ENCODE data around the gene CNTNAP5.

CNTNAP5 gene

DNA sequence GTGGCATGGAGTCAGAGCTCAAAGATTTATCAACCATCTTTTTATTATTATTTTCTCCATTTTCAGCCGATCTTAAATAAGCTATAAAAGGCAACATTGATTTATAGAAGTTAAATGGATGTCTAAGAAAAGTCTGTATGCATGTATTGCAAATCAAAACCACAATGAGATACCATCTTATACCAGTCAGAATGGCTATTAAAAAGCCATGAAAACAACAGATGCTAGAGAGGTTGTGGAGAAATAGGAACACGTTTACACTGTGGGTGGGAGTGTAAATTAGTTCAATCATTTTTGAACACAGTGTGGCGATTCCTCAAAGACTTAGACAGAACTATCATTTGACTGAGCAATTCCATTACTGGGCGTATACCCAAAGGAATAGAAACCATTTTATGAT lies 731.0 kb downstream of the CNTNAP5 start:
- CTCF ChIA-PET: no interaction called here
- Mint-ChIP-seq H3K4me3 (no peak overlapping the region), H3K36me3 (no peaks in the 10 kb centered on the region), H3K9me3 (peaks cover 2% of the 10 kb centered on the region), H3K4me1 (no peaks in the 10 kb centered on the region), H3K27me3 (no peaks in the 10 kb centered on the region), H3K27ac (no peak overlapping the region)
- DNase-seq: no peak

- Mint-ChIP-seq H3K4me3 (no peak overlapping the region), H3K9me3 (no peaks in the 10 kb centered on the region), H3K36me3 (no peaks in the 10 kb centered on the region), H3K27me3 (no peaks in the 10 kb centered on the region), H3K27ac (no peak overlapping the region), H3K4me1 (no peaks in the 10 kb centered on the region)
- CTCF ChIA-PET: no interaction called here
- no peak for DNase-seq
These were observed 737.3 kb downstream of the CNTNAP5 start for GRCh38 chr2:124762388-124762787.

DNA sequence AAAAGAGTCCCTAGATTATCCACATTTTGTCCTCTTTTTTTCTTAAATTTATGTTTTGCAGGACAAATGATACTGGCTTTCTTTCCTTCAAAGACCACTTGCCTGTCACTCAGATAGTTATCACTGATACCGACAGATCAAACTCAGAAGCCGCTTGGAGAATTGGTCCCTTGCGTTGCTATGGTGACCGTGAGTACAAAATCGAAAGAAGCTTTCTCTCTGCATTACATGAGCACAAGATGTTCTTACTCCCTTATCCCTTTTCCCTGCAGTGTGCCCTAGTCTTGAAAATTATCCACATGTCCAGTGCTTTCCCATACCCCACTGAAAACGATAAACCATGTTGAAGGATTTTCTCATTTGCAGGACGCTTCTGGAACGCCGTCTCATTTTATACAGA lies 738.5 kb downstream of the CNTNAP5 start:
- H3K27me3 Mint-ChIP-seq: no peaks in the 10 kb centered on the region
- DNase-seq: no peak
- no peak overlapping the region for H3K4me3 Mint-ChIP-seq
- CTCF ChIA-PET: no interaction called here
- H3K27ac Mint-ChIP-seq: no peak overlapping the region
- H3K4me1 Mint-ChIP-seq: no peaks in the 10 kb centered on the region
- H3K9me3 Mint-ChIP-seq: no peaks in the 10 kb centered on the region
- H3K36me3 Mint-ChIP-seq: no peaks in the 10 kb centered on the region

DNA sequence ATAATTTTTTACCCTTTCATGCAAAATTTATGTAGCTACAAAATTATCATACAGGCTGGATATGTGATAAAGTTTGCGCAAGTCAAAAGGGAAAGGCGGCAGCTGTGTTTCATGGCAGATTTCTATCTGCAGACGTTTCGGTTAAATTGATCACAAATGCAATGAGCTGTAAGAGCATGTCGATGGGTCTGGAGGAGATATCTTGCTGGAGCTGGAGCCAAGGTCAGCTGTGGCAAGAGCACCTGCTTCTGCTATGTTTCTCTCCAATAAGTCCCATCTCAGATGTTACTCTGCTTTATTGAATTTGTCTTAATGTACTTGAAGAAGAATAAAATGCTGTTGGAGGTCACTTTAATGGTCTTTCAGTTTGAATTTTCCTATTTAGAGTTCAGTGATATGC lies 749.7 kb downstream of the CNTNAP5 start:
- CTCF ChIA-PET: no interaction called here
- no peak overlapping the region for H3K4me3 Mint-ChIP-seq
- no peak overlapping the region for H3K27ac Mint-ChIP-seq
- H3K4me1 Mint-ChIP-seq: no peaks in the 10 kb centered on the region
- H3K9me3 Mint-ChIP-seq: peaks cover 9% of the 10 kb centered on the region
- DNase-seq: no peak
- H3K27me3 Mint-ChIP-seq: no peaks in the 10 kb centered on the region
- no peaks in the 10 kb centered on the region for H3K36me3 Mint-ChIP-seq

GRCh38 chr2:124776332-124776731 lies 751.2 kb downstream of the CNTNAP5 start:
- no peaks in the 10 kb centered on the region for H3K27me3 Mint-ChIP-seq
- H3K36me3 Mint-ChIP-seq: no peaks in the 10 kb centered on the region
- no peak overlapping the region for H3K27ac Mint-ChIP-seq
- H3K4me1 Mint-ChIP-seq: no peaks in the 10 kb centered on the region
- H3K4me3 Mint-ChIP-seq: no peak overlapping the region
- DNase-seq: no peak
- peaks cover 9% of the 10 kb centered on the region for H3K9me3 Mint-ChIP-seq
- CTCF ChIA-PET: no interaction called here

GRCh38 chr2:124778076-124778475 lies 753.0 kb downstream of the CNTNAP5 start:
- H3K9me3 Mint-ChIP-seq: no peaks in the 10 kb centered on the region

DNA sequence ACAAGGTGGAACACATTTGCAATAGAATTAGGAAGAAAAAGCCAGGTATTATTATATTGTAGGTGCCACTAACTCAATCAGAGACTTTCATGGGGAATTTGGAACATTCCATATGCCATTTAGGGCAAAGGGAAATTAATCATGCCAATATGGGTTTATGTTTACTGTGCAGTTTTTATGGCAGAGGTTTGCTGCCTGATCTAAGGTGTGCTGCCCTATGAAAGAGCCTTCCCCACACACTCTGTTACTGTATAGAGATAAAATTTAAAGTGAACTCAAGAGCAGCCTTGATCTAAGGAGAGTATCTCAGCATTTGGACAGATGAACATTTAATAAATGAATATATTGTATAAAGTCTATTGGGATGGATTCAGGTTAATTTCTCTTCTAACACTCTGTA lies 771.6 kb downstream of the CNTNAP5 start:
- Mint-ChIP-seq H3K27ac (no peak overlapping the region), H3K9me3 (no peaks in the 10 kb centered on the region), H3K4me3 (no peak overlapping the region), H3K27me3 (no peaks in the 10 kb centered on the region), H3K36me3 (no peaks in the 10 kb centered on the region), H3K4me1 (no peaks in the 10 kb centered on the region)
- no peak for DNase-seq
- CTCF ChIA-PET: no interaction called here

More at GRCh38 chr2:124778076-124778475, 753.0 kb downstream of the CNTNAP5 start:
- no peak for DNase-seq
- H3K27ac Mint-ChIP-seq: no peak overlapping the region
- H3K36me3 Mint-ChIP-seq: no peaks in the 10 kb centered on the region
- H3K4me1 Mint-ChIP-seq: no peaks in the 10 kb centered on the region
- no peak overlapping the region for H3K4me3 Mint-ChIP-seq
- H3K27me3 Mint-ChIP-seq: no peaks in the 10 kb centered on the region
- CTCF ChIA-PET: no interaction called here

DNA sequence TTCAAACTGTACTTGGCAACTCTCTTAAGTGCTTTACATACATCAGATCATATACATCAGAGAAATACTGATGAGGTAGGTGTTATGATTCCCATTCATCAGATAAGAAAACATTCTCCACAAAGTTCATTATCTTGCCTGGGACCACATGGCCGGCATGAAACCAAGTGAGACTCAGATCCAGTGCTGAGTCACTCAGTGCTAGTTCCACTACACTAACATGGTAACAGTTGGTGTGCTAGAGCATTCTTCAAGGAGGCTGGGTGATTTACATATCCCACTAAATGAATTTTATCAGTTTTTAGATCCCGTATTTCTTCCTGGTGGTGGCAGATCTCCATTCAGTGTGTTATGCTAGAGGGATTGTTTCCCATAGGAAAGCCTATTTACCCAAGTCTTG lies 772.0 kb downstream of the CNTNAP5 start:
- H3K9me3 Mint-ChIP-seq: no peaks in the 10 kb centered on the region
- no peaks in the 10 kb centered on the region for H3K36me3 Mint-ChIP-seq
- no peak for DNase-seq
- H3K27ac Mint-ChIP-seq: no peak overlapping the region
- CTCF ChIA-PET: no interaction called here
- no peaks in the 10 kb centered on the region for H3K27me3 Mint-ChIP-seq
- H3K4me3 Mint-ChIP-seq: no peak overlapping the region
- no peaks in the 10 kb centered on the region for H3K4me1 Mint-ChIP-seq

- Mint-ChIP-seq H3K27ac (no peak overlapping the region), H3K27me3 (no peaks in the 10 kb centered on the region), H3K36me3 (no peaks in the 10 kb centered on the region), H3K4me1 (no peaks in the 10 kb centered on the region), H3K9me3 (no peaks in the 10 kb centered on the region), H3K4me3 (no peak overlapping the region)
- CTCF ChIA-PET: no interaction called here
- no peak for DNase-seq
These were observed 773.5 kb downstream of the CNTNAP5 start for GRCh38 chr2:124798551-124798950.

DNA sequence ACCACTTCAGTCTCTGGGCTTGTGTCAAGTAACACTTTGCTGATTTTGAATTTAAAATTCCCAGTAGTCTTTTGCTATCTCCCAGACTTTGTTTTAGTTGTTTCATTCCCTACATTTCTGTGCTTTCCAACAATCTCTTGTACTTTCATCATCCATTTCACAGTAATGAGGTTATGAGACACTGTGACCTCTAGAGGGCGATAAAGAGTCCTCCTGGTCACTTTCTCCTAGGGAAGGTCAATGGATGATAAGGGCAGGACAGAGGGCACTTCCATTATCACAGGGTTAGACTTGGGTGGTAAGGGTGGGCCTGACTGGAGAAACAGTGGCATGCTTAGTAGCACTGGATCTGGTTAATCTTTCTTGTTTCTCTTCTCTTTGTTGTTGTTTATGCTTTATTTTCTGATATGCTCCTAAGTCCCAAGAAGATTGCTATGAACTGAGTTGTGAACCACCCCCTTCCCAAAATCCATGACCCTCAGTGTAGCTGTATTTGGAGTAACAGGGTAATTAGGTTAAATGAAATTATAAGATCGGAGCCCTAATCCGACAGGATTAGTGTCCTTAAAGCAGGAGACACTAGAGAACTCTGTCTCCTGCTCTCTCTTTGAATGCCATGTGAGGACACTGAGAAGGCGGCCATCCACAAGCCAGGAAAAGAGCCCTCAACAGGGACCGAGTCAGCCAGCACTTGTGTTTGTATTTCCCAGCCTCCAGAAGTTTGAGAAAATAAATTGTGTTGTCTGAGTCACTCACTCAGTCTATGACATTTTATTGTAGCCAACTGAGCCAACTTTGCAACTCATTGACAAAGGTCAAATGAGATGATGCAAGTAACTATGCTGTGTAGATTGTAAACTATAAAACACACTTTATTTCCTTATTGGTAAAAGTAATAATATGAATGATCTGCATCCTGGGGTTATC lies 779.2 kb downstream of the CNTNAP5 start:
- Mint-ChIP-seq H3K4me1 (no peaks in the 10 kb centered on the region), H3K36me3 (no peaks in the 10 kb centered on the region), H3K27me3 (no peaks in the 10 kb centered on the region), H3K27ac (no peak overlapping the region), H3K9me3 (no peaks in the 10 kb centered on the region), H3K4me3 (no peak overlapping the region)
- CTCF ChIA-PET: no interaction called here
- DNase-seq: no peak

- Mint-ChIP-seq H3K9me3 (no peaks in the 10 kb centered on the region), H3K27ac (no peak overlapping the region), H3K4me3 (no peak overlapping the region), H3K27me3 (no peaks in the 10 kb centered on the region), H3K4me1 (no peaks in the 10 kb centered on the region), H3K36me3 (no peaks in the 10 kb centered on the region)
- CTCF ChIA-PET: interaction anchor here (1.0 kb wide), 1 partner anchor 24 kb away, joined by 3 read pairs; no protein-coding TSS in a partner anchor
- no peak for DNase-seq
These were observed 780.0 kb downstream of the CNTNAP5 start for GRCh38 chr2:124805060-124805459.

DNA sequence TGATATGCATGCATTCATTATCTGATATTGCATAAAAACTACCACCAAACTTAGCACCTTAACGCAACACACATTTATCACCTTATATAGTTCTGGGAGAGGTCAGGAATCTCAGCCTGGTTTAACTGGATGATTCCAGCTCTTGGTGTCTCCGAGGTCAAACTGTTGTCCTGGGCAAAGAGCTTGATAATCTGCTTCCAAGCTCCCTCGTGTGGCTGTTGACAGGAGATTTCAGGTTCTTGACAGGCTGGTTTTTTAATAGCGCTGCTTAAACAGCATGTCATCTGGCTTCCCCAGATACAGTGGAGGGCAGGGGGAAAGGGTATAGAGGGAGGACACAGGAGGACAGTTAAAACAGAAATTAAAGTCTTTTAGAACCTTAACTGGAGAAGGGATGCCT lies 785.0 kb downstream of the CNTNAP5 start:
- Mint-ChIP-seq H3K4me1 (no peaks in the 10 kb centered on the region), H3K9me3 (peaks cover 4% of the 10 kb centered on the region), H3K36me3 (no peaks in the 10 kb centered on the region), H3K4me3 (no peak overlapping the region), H3K27ac (no peak overlapping the region), H3K27me3 (no peaks in the 10 kb centered on the region)
- no peak for DNase-seq
- CTCF ChIA-PET: no interaction called here

DNA sequence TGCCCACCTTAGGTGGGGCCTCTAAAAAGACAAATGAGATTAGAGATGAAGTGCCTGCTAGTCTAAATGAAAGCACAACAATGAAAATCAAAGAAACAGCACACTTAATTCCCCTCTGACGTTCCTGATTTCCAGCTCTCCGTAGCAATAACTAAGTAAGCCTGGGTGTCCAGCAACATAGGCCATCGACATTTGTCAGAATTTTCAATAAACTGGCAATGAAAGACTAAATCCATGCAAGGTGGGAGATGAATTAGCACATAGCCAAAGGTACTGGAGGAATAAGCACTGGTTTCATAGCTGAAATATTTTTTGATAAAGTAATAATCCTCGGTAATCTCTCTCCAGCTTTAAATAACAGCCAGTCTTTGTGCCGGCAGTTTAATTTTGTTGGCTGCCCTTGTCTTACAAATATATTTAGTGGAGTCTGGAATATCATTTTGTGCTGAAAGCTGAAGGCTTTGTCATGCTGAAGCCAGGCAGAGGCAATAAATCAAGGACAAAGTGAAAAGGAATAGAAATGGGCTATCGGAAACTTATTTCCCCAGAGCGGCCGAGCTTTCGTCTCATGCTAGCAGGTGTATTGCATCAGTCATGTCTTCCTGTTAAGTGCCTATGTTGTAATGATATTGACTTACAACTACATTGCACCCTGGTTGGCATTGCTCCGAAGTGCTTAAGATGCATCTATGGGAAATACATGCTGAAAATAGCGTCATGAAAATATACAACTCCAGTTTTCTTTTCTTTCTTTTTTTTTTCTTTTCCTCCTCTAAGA lies 790.1 kb downstream of the CNTNAP5 start:
- Mint-ChIP-seq H3K27ac (no peak overlapping the region), H3K36me3 (no peaks in the 10 kb centered on the region), H3K9me3 (peaks cover 4% of the 10 kb centered on the region), H3K27me3 (no peaks in the 10 kb centered on the region), H3K4me3 (no peak overlapping the region), H3K4me1 (no peaks in the 10 kb centered on the region)
- DNase-seq: no peak
- CTCF ChIA-PET: no interaction called here

DNA sequence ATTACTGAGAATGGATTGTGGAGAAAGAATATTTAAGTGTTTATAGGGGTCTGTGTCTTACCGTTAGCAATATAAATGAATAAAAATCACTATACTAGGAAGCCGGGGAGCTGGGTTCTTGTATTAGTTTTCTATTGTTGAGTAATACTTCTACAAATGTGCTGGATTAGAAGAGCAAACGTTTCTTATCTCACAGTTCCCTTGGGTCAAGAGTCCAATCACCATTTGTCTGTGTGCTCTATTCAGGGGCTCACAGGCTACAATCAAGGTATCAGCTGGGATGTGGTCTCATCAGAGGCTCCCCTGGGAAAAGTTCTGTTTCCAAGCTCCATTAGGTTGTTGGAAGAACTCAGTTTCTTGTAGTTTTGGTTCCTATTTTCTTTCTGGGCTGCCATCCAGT lies 790.9 kb downstream of the CNTNAP5 start:
- Mint-ChIP-seq H3K36me3 (no peaks in the 10 kb centered on the region), H3K9me3 (peaks cover 4% of the 10 kb centered on the region), H3K27me3 (no peaks in the 10 kb centered on the region), H3K4me1 (no peaks in the 10 kb centered on the region), H3K4me3 (no peak overlapping the region), H3K27ac (no peak overlapping the region)
- CTCF ChIA-PET: no interaction called here
- DNase-seq: no peak

GRCh38 chr2:124822516-124822915 lies 797.4 kb downstream of the CNTNAP5 start:
- CTCF ChIA-PET: no interaction called here
- Mint-ChIP-seq H3K36me3 (no peaks in the 10 kb centered on the region), H3K4me3 (no peak overlapping the region), H3K27me3 (no peaks in the 10 kb centered on the region), H3K9me3 (no peaks in the 10 kb centered on the region), H3K27ac (no peak overlapping the region), H3K4me1 (no peaks in the 10 kb centered on the region)
- DNase-seq: no peak

Data from activated naive CD4-positive, alpha-beta T cell treated with anti-CD3 and anti-CD28 coated beads, Interleukin-2, amount 10 ng/mL, durations not matched to agents 7 days and 5 days (primary cell).